ENCODE data around the gene DBN1.
"Not testable (repeated sequence)": the region's sequence is repeated elsewhere in the genome, so short reads cannot be mapped to it uniquely, and the experiment has no call there.

DBN1 gene

GRCh38 chr5:177490992-177491391, 17.6 kb upstream of the DBN1 start:
- DNase-seq, result no peak

DNA sequence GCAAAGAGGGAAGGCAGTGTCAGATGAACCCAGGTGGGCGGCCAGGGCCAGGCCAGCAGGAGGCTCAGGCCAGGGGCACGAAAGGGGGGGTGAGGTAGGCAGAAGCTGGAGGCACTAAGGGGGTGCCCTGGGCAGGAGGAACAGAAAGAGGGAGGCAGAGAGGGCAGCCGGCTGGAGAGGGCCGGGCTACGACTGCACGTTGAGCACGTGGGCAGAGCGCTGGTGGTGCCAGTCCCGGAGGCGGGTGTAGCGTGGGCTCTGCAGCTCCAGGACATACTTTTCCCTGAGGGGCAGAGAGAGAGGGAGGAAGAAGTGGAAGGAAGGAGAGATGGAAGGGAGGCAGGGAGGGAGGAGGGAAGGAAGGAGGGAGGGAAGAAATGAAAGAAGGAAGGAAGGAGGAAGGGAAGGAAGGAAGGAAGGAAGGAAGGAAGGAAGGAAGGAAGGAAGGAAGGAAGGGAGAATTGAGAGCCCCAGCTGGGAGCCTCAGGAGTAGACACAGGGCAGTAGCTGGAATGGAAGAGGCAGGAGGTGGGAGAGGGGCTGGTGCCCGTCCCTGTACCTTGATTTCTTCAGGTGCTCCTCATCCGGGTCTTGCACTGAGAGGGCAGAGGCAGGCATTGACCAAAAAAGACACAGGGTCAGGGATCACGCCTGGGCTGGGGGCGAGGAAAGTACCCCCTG, 17.0 kb upstream of the DBN1 start:
- no peak for DNase-seq

GRCh38 chr5:177489119-177489716, 15.8 kb upstream of the DBN1 start:
- DNase-seq, result no peak

GRCh38 chr5:177487975-177488374, 14.5 kb upstream of the DBN1 start:
- no peak for DNase-seq

- no peak for DNase-seq
Observed at GRCh38 chr5:177487144-177487543, 13.7 kb upstream of the DBN1 start.

- DNase-seq, result no peak
Observed at GRCh38 chr5:177486256-177486655, 12.8 kb upstream of the DBN1 start.

- DNase-seq, result not testable (repeated sequence)
Observed at GRCh38 chr5:177485753-177486152, 12.3 kb upstream of the DBN1 start.

- no peak for DNase-seq
Observed at GRCh38 chr5:177484902-177485549, 11.6 kb upstream of the DBN1 start.

GRCh38 chr5:177483994-177484901, 10.8 kb upstream of the DBN1 start:
- no peak for DNase-seq

DNA sequence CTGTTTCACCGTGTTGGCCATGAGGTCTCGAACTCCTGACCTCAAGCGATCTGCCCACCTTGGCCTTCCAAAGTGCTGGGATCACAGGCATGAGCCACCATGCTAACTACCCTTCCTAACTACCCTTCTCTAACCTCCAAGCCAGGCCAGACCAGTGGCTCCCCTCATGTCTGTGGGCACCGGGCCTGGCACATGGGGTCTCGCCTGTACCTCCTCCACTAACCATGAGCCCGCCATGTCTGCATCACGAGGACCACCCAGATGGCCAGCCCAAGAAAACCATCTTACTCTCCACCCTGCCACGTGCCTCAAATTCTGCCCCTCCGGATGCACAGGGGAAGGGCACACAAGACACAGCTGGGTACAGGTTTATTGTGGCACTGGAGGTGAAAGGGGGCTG, 9.6 kb upstream of the DBN1 start:
- no peak for DNase-seq

DNA sequence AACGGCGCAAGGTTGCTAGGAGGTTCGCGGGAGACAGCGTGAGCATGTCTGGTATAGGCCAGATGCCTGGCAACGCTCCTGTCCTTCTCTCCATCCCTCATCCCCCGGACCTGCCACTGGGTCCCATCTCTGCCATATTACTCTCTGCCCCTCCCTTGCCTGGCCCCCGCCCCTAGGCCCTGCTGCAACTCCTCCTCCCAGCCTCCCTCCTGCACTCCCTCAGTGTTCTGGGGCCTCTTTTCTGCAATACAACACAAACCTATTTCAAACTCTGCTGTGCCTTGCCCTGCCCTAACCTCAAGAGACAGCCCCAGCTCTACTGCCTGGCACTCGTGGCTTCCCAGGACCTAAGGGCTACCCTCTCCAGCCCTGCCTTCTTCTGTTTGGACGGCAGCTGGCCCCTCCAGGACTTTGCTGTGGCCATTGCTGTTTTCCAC, 8.9 kb upstream of the DBN1 start:
- no peak for DNase-seq

DNA sequence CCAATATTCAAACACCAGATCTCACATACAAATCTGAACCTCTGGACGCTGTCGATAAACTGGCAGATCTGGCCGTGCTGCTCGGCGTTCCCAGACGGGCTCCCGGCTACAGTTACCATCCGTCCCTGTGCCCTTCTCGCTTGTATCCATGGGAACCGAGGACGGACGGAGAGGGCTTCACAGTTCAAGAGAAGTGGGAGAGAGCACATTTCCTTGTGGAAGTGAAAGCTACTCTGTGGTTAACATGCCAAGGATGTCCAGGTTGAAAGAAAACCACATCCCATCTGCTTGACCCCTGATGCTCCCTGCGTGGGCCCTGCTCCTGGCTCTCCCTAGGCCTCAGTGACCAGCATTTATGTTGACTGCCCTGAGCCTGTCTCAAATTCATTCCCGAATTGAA, 6.3 kb upstream of the DBN1 start:
- DNase-seq, result no peak

DNA sequence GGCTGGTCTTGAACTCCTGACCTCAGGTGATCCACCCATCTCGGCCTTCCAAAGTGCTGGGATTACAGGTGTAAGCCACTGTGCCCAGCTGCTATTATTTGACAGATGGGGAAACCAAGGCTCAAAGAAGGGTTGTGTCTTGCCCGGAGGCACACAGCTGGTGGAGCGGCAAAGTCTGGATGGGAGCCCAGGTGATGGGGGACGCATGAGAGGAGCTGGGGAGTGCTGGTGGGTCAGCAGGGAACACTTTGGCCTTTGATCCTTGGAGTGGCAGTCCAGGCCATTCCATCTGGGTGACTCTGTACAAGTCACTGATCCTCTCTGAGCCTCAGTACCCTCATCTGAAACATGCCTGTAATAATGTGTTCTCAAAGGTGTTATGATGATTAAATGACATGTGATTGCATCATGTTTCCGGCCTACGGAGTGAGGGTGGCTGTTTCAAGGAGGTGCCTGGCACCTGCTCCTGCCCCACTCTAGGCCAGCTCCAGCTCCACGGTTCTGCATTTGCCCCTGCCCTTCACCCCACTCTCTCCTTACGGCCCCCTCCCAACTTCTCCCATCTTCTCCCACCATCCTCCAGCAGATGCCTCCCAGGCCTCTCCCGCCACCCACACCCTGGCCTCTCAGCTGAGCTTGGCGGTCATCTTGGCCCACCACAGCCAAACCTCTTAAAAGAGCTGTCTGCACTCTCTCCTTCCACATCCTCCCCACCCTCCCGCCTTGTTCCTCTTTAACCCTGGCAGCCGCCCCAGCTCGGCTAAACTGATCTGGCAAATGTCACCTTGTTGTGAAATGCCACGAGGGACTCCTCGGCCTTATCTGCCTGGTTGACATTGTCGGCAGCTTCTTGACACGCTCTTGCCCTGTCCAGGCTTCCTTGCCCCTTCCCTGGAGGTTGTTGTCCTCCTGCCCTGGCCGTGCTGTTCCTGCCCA, 5.5 kb upstream of the DBN1 start:
- DNase-seq, result peak; percentile 50

GRCh38 chr5:177477701-177478477, 4.5 kb upstream of the DBN1 start:
- DNase-seq, result no peak

DNA sequence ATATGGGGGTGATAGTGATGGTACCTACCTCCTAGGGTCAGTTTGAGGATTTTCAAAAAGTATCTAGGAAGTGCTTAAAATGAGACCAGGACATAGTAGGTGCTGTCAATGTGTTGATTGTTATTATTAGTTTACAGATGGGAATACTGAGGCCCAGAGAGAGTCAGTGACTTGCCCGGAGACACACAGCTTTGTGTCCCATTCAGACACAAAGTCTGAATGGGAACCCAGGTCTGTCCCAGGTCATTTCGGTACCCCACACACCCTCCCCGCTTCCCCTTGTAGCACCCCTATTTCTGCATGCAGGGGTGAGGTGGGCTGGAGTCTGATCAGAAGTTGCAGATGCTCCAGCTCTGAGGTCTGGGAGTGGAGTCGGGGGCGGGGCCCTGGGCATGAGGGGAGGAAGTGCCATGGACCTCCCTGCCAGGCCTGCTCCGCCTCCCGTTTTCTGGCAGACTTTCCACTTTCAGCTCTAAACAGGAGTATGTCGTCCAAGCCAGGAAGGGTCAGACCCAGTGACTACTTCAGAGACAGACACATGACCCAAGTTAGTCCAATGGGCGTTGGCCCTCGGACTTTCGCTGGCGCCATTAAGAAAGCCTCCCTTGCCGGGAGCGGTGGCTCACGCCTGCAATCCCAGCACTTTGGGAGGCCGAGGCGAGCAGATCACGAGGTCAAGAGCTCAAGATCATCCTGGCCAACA, 3.2 kb upstream of the DBN1 start:
- DNase-seq, result no peak

DNA sequence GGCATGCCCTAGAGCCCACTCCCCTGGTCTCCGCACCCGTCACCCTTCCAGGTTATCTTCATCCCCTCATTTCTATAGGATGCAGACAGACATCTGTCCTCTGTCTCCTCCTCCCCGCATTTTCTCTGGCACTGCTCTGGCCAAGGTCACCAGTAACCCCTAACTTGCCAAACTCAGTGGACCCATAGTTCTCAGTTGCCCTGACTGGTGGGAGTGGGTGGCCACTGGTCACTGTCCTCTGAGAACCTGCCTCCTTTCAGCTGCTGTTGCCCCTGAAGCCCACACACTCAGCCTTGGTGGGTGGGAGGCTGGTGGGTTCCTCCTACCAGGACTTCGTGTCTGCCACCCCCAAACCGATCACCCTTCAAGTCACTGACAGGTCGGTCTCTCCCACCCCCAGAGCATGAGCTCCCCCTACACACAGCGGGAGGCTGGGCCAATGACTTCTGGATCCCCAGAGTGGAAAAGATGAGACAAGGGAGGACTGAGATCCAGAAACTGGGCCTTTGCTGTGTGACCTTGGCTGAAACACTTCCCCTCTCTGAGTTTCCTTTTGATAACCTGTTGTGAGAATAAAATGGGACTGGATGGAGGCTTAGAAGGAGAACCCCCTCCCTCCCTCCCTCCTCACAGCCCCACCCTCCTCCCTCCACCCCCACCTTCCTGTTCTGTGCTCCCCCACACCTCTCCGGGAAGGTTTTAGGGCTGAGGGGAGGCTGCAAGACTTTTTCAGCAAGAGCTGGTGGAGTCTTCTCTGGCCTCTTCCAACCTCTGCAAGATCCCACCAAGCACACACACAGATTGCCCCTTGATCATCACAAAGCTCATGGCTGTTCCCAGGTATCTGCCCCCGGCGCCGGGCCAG, 2.4 kb upstream of the DBN1 start:
- no peak for DNase-seq

- DNase-seq, result no peak
Observed at GRCh38 chr5:177474846-177475562, 1.6 kb upstream of the DBN1 start.

- DNase-seq, result no peak
Observed at GRCh38 chr5:177474002-177474476, 605 bp upstream of the DBN1 start.
